Kidney (tissue), 14 donors: ENCODE measurements around the gene RIN2. TPM values are rescaled to one million over a fixed set of nuclear protein-coding genes. Genes with fewer than 3 reads are reported as not detected.

Experiments
- DNase-seq, 5 donors: peaks; one replicate each; pipeline ENCODE4 v3.0.0-alpha.2; 2013 to 2020
- FAIRE-seq: peaks from 2 replicates; lab custom pipeline; 2012; peaks lifted over from hg19 to GRCh38; lab: Jason Lieb, UNC
- H3K27ac ChIP-seq, 2 donors: one replicate each; pipeline ENCODE4 v1.7.0; 2013; ENCODE audit warnings: low read depth in 2 of 2, low read length in 2 of 2, inconsistent platforms in 1 of 2
- H3K27me3 ChIP-seq: one replicate; pipeline ENCODE4 v1.7.1; 2013; ENCODE audit warnings: low read length, inconsistent platforms; ENCODE audit not compliant: control insufficient read depth, insufficient read depth
- H3K36me3 ChIP-seq, 3 donors: one replicate each; pipeline versions ENCODE4 v1.7.0 to v1.7.1; 2013; ENCODE audit warnings: low read length in 3 of 3, control low read depth in 1 of 3, inconsistent platforms in 1 of 3; ENCODE audit not compliant: insufficient read depth in 3 of 3, control insufficient read depth in 2 of 3
- H3K4me1 ChIP-seq, 3 donors: one replicate each; pipeline versions ENCODE4 v1.7.0 to v1.7.1; 2013; ENCODE audit warnings: low read length in 3 of 3, inconsistent platforms in 1 of 3, low read depth in 1 of 3; ENCODE audit not compliant: control insufficient read depth in 2 of 3, insufficient read depth in 2 of 3
- H3K4me3 ChIP-seq, 3 donors: one replicate each; pipeline versions ENCODE4 v1.7.0 to v1.8.1; 2013; ENCODE audit warnings: low read length in 3 of 3, control low read depth in 1 of 3, inconsistent platforms in 1 of 3
- H3K9ac ChIP-seq, 3 donors: one replicate each; pipeline versions ENCODE4 v1.7.0 to v1.7.1; 2013; ENCODE audit warnings: low read length in 3 of 3, control low read depth in 1 of 3, inconsistent platforms in 1 of 3
- H3K9me3 ChIP-seq, 3 donors: one replicate each; pipeline versions ENCODE4 v1.7.0 to v1.7.1; 2013; ENCODE audit warnings: low read length in 3 of 3, control low read depth in 1 of 3, inconsistent platforms in 1 of 3; ENCODE audit not compliant: control insufficient read depth in 2 of 3, insufficient read depth in 1 of 3
- CTCF ChIP-seq: IDR thresholded peaks from 3 replicates; pipeline ENCODE4 v1.5.1; 2012; ENCODE audit warnings: mild to moderate bottlenecking, moderate library complexity, borderline replicate concordance; ENCODE audit not compliant: insufficient read depth; ENCODE audit errors: extremely low read depth
- intact Hi-C: fragments of 100-400 bp; cut with DNase I; formaldehyde crosslinking; loops from one replicate; pipeline ENCODE4 v1.11.1; 2022
- polyA plus RNA-seq: library from polyadenylated mRNA; stranded (reverse); fragments of 350-450 nt; fragmentation: Illumina TruSeq; extraction: RNeasy Lipid Tissue Mini Kit (QIAGEN cat#74804); gene quantifications from one replicate; pipeline ENCODE4 v1.2.3, GENCODE V29; 2014; ENCODE audit warnings: low read depth, low replicate concordance; ENCODE audit not compliant: insufficient read depth
- total RNA-seq: library from RNA; stranded (reverse); fragmentation: NEBNext Ultra II Directional; extraction: Animal tissue kit (Norgen Biotek cat#: 25700); gene quantifications from one replicate; pipeline ENCODE4 v1.2.1, GENCODE V29; 2021
- donor health status: control.
- donor health status: control.
- donor health status: control.
- donor health status: control.
- donor health status: control.
- donor health status: DM: yes; HTN: yes; CAD: no.
- donor health status: Normal renal cell carcinoma (clear cell type).

The RIN2 gene
- total and polyA plus RNA-seq, 2 donors from 2014 or later = 20.2 to 109 TPM

- intact Hi-C loops = no loop called here
- H3K36me3 ChIP-seq = no peaks in the 10 kb centered on the region
These were observed 15.4 kb downstream of the RIN2 start for GRCh38 chr20:19773471-19773870.

DNA sequence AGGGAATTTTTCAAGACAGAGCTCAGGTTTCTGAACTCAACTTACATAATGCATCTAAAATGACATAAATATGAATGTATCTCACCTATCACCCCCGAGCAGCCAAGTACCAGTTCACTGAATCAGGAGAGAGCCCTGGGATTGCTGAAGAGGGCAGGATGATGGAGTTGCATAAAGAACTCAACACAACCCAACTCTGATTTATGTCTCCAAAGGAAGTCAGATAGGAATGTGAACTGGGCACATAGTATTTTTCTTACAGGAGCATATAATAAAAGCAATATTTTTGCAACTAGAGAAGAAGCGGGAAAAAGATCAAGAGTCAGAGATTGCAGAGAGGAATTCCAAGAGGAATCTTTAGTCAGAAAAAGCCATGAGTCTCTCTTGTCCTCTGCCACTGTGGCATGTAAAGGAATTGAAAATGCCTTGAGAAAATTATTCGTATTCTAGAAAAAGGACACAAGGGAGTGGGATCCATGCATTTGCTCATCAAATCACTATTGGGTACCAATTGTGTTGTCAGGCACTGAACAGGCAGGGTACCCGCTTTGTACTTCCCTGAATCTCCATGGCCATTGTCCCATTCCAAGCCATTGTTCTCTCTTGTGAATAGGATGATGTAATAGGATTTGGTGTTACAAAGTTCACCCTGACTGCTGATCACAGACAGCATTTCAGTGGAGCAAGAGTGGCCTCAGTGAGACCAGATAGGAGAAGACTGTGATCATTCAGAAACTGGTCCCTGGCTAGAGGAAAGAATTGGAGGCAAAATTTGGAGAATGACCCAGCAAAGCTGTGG, 16.3 kb downstream of the RIN2 start:
- DNase-seq = no peak
- no peak overlapping the region for H3K4me3 ChIP-seq
- H3K9ac ChIP-seq = no peak overlapping the region
- no peaks in the 10 kb centered on the region for H3K27me3 ChIP-seq
- peaks cover 18 to 29% (median 22%) of the 10 kb centered on the region in 3 donors for H3K4me1 ChIP-seq
- TF ChIP-seq CTCF = no peak
- H3K27ac ChIP-seq = peak overlapping the region in 1 of 2 donors; percentile 55
- no peaks in the 10 kb centered on the region for H3K9me3 ChIP-seq
- intact Hi-C loops = no loop called here
- FAIRE-seq = no peak
- no peaks in the 10 kb centered on the region for H3K36me3 ChIP-seq

More at GRCh38 chr20:19773471-19773870, 15.4 kb downstream of the RIN2 start:
- no peaks in the 10 kb centered on the region for H3K27me3 ChIP-seq
- H3K9ac ChIP-seq = no peak overlapping the region
- H3K27ac ChIP-seq = no peak overlapping the region
- H3K9me3 ChIP-seq = no peaks in the 10 kb centered on the region
- DNase-seq (no peak), FAIRE-seq (no peak)
- H3K4me3 ChIP-seq = no peak overlapping the region
- TF ChIP-seq CTCF = no peak
- peaks cover 17 to 28% (median 18%) of the 10 kb centered on the region in 3 donors for H3K4me1 ChIP-seq

DNA sequence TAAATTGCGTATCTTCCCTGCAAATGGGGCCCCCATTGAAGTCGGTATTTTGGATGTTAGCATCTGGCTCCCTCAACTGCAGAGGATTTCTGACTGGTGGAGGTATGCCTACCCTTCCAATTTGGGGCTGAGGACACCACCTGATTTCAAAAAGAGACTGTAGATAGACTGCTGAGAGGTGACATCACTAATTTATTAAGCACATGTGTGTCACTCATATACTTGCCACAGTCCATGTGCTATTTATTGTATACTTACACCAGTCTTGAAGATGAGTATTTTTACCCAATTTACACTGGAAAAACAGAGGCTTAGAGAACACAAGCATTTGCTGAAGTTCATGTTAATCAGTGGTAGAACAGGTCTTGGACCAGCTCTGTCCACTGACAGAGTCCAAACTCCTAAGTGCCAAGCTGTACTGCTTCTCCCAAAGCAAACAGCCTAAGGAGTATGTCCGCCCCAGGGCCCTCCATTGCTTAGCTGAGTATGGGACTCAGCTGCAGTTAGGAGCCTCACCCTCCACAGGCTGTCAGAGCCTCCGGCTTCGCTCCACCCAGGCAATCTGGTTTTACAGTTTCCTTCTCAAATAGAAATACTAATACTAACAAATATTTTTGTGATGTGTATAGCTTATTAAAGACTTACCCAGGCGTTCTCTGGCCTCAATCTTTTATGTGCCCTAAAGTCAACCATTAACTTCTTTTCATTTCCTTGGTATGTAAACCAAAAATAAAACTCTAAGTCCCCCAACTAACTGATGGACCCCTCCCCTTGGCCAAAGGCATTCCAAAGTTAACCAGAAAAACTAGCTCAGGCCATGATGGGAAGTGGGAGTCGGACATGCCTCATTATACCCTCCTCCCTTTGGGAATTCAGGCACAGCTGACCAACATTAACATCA, 17.5 kb downstream of the RIN2 start:
- no peak for TF ChIP-seq CTCF
- Histone ChIP-seq H3K27me3 (no peaks in the 10 kb centered on the region), H3K4me3 (no peak overlapping the region), H3K9ac (no peak overlapping the region), H3K27ac (peak overlapping the region; percentile 43 to 55), H3K4me1 (peaks cover 18 to 29% (median 21%) of the 10 kb centered on the region in 3 donors), H3K9me3 (no peaks in the 10 kb centered on the region), H3K36me3 (no peaks in the 10 kb centered on the region)
- DNase-seq = peak; percentile 64 to 88 (median 77)
- FAIRE-seq = peak; percentile 39
- intact Hi-C loops = no loop called here
